ENCODE data around the gene CALM1.

The CALM1 gene

DNA sequence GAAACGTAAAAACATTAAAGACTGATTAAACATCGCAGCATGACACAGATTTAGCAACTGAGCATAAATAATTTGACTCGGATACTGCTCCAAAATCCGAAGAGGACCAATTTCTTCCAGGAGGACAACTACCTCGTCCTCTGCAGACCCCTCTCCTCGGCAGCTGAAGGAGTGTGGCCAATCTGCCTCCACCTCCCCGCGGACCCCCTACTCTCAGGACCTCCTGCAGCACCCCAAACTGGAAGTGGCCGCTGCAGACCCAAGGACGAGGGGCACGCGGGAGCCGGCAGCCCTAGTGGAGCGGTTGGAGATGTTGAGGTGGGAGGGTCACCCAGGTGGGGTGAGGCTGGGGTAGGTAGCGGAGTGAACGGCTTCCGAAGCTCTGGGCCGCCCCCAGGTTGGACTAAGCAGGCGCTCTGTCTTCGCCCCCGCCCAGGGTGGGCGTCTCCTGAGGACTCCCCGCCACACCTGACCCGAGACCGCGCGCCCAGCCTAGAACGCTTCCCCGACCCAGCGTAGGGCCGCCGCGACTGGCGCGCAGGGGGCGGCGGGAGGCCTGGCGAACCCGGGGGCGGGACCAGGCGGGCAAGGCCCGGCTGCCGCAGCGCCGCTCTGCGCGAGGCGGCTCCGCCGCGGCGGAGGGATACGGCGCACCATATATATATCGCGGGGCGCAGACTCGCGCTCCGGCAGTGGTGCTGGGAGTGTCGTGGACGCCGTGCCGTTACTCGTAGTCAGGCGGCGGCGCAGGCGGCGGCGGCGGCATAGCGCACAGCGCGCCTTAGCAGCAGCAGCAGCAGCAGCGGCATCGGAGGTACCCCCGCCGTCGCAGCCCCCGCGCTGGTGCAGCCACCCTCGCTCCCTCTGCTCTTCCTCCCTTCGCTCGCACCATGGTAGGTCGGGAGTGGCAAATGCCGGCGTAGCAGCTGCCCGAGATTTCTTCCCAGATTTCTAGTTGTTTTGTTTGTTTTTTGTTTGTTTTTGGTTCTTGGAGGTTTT is at the start of gene CALM1:
CALM1 (plus strand) TSS at position 689 of the 999 bp plus-strand sequence; CDS start at position 891, 202 bp downstream.
- DNase-seq: peak; percentile 84 to 96

DNA sequence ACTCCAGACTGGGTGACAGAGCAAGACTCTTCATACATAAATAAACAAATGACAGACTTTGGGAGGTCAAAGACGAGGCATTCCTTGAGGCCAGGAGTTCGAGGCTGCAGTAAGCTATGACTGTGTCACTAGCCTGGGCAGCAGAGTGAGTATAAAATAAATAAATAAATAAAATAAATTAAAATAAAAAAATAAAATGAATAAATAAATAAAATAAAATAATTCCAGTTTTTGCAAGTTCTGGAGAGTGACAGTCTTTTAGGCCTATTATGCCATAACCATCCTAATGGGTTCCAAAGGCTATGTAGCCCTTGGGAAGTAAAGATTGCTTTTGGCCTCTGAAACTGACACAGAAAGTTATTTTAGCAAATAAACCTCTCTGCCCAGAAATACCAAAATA is 48.6 kb upstream of the CALM1 start:
- no peak for DNase-seq

GRCh38 chr14:90349739-90350138 is 47.1 kb upstream of the CALM1 start:
- DNase-seq: no peak

DNA sequence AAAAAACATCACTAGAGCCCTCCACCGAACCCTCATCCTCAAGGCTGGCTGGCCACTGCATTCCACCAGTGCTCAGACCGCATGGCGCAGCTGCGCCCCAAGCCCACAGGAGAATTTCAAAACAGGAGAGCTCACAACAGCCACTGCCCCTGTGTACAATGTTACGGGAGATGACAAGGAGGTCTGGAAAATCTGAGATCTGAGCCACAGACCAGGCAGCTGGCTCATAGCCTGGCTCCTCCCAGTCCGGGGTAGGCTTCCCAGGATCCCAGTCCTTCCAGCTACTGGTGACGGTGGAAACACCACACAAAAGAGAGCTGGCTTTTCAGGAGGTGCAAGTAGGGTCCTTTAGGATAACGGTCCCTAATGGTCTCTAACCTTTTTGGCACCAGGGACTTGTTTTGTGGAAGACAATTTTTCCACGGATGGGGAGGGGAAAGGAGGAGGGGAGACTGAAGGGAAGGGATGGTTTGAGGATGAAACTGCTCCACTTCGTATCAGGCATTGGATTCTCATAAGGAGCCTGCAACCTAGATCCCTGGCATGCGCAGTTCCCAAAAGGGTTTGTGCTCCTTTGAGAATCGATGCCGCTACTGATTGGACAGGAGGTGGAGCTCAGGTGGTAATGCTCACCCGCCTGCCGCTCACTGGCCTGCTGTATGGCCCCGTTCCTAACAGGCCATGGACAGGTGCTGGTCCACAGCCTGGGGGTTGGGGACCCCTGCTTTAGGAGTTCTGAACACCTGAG is 42.1 kb upstream of the CALM1 start:
- no peak for DNase-seq

GRCh38 chr14:90355540-90356518 is 41.0 kb upstream of the CALM1 start:
- peak in 1 of 2 experiments; percentile 37 for DNase-seq

- no peak for DNase-seq
Measured at GRCh38 chr14:90356925-90357324, 39.9 kb upstream of the CALM1 start.

DNA sequence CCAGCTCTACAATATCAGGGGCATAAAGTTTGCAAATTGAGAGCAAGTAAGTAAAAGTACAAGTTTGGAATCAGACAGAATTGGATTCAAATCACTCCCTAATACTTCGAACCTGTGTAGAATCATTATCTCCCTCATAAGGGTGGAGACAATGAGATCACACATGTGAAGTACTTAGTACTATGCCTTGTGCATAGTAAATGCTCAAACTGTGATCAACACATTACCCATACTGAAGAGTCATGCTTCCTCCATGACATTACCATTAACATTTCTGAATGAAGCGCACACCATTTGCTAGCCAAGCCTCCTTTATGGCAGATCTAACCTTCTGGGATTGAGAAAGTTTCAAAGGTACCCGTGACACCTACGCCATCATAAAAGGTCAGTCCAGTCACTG is 38.5 kb upstream of the CALM1 start:
- DNase-seq: no peak

DNA sequence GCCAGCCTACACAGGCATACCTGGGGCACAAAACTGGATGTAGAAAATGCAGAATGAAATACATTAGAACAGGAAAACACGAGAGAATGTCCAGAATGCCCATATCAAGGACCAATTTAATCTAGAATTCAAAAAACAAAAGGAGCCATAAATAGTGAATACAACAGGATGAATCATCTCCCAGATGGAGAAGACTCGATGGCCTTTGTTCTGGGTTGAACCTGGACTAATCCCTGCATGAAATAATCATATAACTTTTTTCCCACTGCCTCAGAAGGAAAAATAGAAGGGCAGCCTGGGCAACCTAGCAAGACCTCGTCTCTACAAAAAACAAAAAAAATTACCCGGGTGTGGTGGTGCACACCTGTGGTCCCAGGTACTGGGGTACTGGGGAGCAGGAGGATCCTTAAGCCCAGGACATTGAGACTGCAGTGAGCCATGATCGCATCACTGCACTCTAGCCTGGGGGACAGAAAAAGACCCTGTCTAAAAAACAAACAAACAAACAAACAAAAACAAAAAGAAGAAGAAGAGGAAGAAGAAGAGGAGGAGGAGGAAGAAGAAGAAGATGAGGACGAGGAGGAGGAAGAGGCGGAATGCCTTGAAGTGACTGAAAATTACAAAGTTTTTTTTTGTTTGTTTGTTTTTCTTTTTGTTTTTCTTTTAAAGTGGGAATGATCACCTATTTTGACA is 34.8 kb upstream of the CALM1 start:
- no peak for DNase-seq

DNA sequence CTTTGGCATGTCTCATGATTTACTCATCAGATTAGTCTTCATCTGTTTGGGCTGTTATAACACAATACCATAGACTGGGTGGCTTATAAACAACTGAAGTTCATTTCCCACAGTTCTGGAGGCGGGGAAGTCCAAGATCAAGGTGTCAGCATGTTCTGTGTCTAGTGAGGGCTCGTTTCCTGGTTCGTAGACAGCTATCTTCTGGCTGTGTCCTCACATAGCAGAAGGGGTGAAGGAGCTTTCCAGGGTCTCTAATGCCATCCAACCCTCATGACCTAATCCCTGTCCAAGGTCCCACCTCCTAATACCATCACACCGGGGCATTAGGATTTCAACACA is 34.3 kb upstream of the CALM1 start:
- DNase-seq: no peak

DNA sequence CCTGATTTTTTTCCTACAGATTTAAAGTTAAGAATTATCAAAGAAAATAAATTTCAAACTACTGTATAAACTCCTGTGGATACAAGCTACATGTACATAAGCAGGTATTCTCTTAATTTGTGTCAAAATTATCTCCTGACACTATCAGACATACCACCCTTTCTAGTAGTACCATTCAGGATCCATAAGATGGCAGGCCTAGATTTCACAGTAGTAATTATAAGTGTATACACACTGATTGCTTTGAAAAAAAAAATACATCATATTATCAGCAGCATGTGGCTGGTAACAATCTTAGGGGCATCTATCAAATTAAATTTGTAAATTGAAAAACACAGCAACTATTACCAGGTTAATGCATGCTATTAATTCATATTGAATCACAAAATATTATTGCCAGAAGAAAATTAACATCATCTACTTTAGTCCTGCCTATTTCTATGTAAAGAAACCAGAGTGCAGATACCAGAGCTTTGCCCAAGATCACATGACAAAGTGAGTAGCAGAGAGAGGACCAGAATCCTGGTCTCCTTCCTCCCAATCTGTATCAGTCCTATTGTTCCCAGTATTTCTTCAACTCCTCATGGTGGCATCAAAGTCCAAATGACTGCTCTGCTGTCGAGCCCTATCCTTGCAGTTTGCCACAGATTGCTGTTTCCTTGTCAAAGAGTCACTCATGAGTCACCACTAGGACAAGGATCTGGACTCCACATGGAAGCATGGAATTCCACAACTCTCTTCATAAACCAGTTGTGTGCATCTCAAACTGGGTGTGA is 27.7 kb upstream of the CALM1 start:
- DNase-seq: peak in 1 of 2 experiments; percentile 4

DNA sequence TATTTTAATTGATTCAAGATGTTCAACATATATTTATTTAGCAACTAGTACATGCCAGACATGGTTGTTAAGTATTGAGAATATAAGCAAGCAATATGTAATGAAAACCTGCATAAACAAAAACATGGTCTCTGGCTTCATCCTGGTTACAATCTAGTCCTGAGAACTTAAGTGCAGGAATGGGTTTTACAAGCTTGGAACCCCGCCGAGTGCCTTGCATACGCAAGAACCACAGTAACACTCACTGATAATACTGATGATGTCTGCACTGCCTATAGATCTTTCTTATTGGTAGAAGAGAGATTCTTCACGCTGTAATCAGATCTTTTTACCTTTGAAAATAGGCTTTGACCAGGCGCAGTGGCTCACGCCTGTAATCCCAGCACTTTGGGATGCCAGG is 22.9 kb upstream of the CALM1 start:
- no peak for DNase-seq

DNA sequence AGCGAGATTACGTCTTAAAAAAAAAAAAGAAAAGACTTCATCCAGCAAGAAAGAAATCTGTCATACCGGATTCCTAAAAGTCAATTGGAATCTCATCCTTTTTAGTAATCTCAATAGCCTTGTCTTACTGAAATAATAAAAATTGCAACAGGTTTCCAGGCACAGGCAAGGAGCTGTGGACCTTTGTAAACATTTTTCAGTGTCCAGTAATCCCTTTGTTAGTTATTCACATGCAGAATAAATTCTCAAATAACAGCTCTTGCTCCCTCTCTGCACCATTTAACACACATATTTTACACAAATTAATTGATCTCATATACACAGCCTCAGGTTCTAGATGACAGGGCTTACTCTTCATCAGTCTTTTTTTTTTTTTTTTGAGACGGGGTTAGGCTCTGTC is 22.0 kb upstream of the CALM1 start:
- no peak for DNase-seq

- DNase-seq: no peak
Measured at GRCh38 chr14:90375934-90376333, 20.9 kb upstream of the CALM1 start.

GRCh38 chr14:90378249-90378648 is 18.6 kb upstream of the CALM1 start:
- no peak for DNase-seq

DNA sequence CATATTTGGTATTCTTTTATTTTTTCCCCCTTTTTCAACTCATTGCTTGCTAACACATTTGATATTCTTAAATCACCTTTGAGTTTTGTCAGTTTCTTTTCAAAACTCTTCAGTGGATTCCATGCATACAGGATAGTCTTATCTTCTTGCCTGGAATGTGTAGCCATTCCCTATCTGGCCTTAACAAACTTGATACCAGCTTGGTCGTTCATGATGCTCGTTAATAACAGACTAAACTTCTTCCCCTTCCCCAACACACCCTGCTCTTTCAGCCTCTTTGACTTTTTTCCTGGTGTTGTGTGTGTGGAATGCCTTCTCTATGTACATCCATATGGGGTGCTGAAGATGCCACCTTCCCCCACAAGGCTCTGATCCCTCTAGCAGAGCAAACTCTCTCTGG is 17.7 kb upstream of the CALM1 start:
- DNase-seq: no peak

DNA sequence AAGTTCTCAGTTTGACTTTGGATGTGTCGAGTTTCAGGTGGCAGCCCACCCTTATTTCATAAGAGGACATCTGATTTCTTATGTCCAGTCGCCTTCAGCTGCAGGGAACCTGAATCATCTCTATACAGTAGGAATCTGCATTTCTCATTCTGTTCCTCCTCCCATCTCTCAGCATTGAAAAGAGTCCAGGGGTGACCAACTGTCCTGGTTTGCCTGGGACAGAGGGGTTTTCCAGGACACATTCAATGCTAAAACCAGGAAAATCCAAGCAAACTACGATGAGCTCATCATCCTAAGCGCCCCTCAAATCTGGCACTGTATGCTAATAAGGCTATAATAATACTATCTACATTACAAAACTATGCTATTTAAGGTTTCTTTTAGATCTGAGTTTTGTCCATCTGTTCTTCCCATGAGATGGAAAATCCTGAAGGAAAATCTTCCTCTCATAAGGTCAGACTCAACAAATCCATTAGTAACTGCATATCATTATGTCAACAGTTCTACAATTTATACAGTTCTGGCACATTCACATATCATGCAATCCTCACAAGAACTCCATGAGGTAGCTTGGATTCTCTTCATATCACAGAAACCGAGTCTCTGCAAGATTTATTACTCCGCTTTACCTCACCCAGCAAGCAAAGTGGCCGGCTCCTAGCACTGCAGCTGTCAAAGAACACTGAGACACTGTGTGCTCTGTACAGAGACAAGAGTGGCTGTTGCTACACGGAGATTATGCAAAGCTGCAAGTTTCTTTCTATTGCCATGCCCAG is 15.6 kb upstream of the CALM1 start:
- DNase-seq: peak in 1 of 2 experiments; percentile 12

- DNase-seq: peak in 1 of 2 experiments; percentile 18
Measured at GRCh38 chr14:90381999-90382451, 14.8 kb upstream of the CALM1 start.

GRCh38 chr14:90382491-90383125 is 14.2 kb upstream of the CALM1 start:
- peak; percentile 75 to 80 for DNase-seq

- DNase-seq: peak; percentile 99 to 100
Measured at GRCh38 chr14:90383126-90383730, 13.6 kb upstream of the CALM1 start.
